WERI-Rb-1 (cell line): ENCODE results near the gene LCP1.

Source experiments
- DNase-seq: peaks from one replicate; pipeline ENCODE4 v3.0.0-alpha.2; 2020
- H3K27ac ChIP-seq: fragments of 250-450 bp; sonication (Bioruptor Pico); 2 replicates; pipeline ENCODE4 v1.5.1; 2020; ENCODE audit warnings: mild to moderate bottlenecking, moderate library complexity
- H3K27me3 ChIP-seq: fragments of 250-450 bp; sonication (Bioruptor Pico); 2 replicates; pipeline ENCODE4 v1.5.1; 2021; ENCODE audit warnings: mild to moderate bottlenecking, low read depth, moderate library complexity; ENCODE audit not compliant: insufficient read depth, severe bottlenecking
- H3K36me3 ChIP-seq: fragments of 250-450 bp; sonication (Bioruptor Pico); 2 replicates; pipeline ENCODE4 v1.5.1; 2020; ENCODE audit warnings: mild to moderate bottlenecking, moderate library complexity
- H3K4me3 ChIP-seq: 2 replicates; pipeline ENCODE4 v1.5.1; 2011; ENCODE audit warnings: low read depth, mild to moderate bottlenecking, control low read depth, low read length
- H3K9me3 ChIP-seq: fragments of 250-450 bp; sonication (Bioruptor Pico); 2 replicates; pipeline ENCODE4 v1.5.1; 2021; ENCODE audit warnings: mild to moderate bottlenecking, moderate library complexity; ENCODE audit not compliant: severe bottlenecking
- CTCF ChIP-seq: IDR thresholded peaks from 2 replicates; pipeline ENCODE4 v1.5.1; 2011; ENCODE audit warnings: low read depth, mild to moderate bottlenecking, control low read depth, inconsistent platforms, low read length

LCP1 gene

GRCh38 chr13:46122304-46122703 lies 59.7 kb downstream of the LCP1 start:
- Histone ChIP-seq H3K27ac (no peak overlapping the region), H3K4me3 (no peak overlapping the region)
- TF ChIP-seq CTCF = no peak

GRCh38 chr13:46121597-46122163 lies 60.3 kb downstream of the LCP1 start:
- TF ChIP-seq CTCF = no peak
- H3K9me3 ChIP-seq = no peaks in the 10 kb centered on the region
- no peak overlapping the region for H3K27ac ChIP-seq
- no peaks in the 10 kb centered on the region for H3K36me3 ChIP-seq
- no peak overlapping the region for H3K4me3 ChIP-seq
- no peaks in the 10 kb centered on the region for H3K27me3 ChIP-seq
- no peak for DNase-seq

More at GRCh38 chr13:46122304-46122703, 59.7 kb downstream of the LCP1 start:
- H3K27me3 ChIP-seq = no peaks in the 10 kb centered on the region
- no peaks in the 10 kb centered on the region for H3K36me3 ChIP-seq
- DNase-seq = no peak
- no peaks in the 10 kb centered on the region for H3K9me3 ChIP-seq

GRCh38 chr13:46121033-46121432 lies 60.9 kb downstream of the LCP1 start:
- no peak overlapping the region for H3K27ac ChIP-seq
- no peak overlapping the region for H3K4me3 ChIP-seq
- H3K9me3 ChIP-seq = no peaks in the 10 kb centered on the region
- no peak for TF ChIP-seq CTCF
- DNase-seq = no peak
- H3K27me3 ChIP-seq = no peaks in the 10 kb centered on the region
- no peaks in the 10 kb centered on the region for H3K36me3 ChIP-seq

GRCh38 chr13:46119883-46120614 lies 61.9 kb downstream of the LCP1 start:
- no peak for TF ChIP-seq CTCF
- no peak overlapping the region for H3K27ac ChIP-seq
- no peak for DNase-seq
- H3K36me3 ChIP-seq = no peaks in the 10 kb centered on the region
- no peaks in the 10 kb centered on the region for H3K27me3 ChIP-seq
- no peak overlapping the region for H3K4me3 ChIP-seq
- H3K9me3 ChIP-seq = no peaks in the 10 kb centered on the region

- Histone ChIP-seq H3K9me3 (no peaks in the 10 kb centered on the region), H3K27me3 (no peaks in the 10 kb centered on the region), H3K27ac (no peak overlapping the region), H3K4me3 (no peak overlapping the region), H3K36me3 (no peaks in the 10 kb centered on the region)
- no peak for TF ChIP-seq CTCF
- DNase-seq = no peak
Measured at GRCh38 chr13:46116653-46117502, 65.1 kb downstream of the LCP1 start.
